Measurements from ENCODE around the gene TCF4.

TCF4 gene

GRCh38 chr18:55320424-55321264, 267.3 kb downstream of the TCF4 start:
- no peak for DNase-seq (ENCODE audit: low read depth)

- no peak for DNase-seq (ENCODE audit: low read depth)
Observed at GRCh38 chr18:55319459-55320193, 268.4 kb downstream of the TCF4 start.

DNA sequence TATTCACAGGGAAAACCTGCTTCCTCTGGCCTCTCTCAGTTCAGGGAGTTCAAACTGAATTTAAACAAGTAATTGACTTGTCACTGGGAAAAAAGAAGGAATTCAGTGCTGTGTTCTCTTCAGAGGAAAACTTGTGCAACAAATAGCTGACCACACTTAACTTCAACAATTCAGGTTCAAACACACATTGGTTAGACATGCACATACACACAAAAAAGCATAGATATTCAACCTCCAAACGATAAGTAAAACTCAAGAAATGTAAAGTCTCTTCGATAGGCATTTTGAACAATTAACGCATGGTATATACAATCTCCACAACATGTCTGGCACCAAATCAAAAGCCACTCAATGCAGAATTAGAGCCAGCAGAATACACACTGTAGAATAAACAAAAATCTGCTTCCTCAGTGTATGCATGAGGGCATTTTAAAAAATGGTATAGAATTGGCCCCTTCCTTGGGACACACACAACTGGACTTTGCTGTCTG, 269.0 kb downstream of the TCF4 start:
- no peak for DNase-seq (ENCODE audit: low read depth)

DNA sequence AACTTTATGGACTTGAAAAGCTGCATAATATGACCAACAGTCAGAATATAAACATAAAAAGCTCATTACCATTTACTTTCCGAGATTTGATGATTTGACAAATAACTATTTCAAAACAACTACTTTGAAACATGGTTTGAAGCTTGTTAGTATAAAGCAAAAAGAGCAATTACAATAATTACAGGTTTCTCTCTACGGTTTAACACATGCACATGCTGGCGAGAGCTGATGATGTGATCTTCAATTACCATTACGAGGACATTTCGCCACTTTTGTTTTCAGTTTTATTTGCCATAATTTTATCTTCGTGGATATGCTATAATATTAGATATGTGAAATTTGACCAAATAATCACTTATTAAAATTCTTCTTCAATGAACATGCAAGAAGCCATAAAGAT, 270.1 kb downstream of the TCF4 start:
- no peak for DNase-seq (ENCODE audit: low read depth)

DNA sequence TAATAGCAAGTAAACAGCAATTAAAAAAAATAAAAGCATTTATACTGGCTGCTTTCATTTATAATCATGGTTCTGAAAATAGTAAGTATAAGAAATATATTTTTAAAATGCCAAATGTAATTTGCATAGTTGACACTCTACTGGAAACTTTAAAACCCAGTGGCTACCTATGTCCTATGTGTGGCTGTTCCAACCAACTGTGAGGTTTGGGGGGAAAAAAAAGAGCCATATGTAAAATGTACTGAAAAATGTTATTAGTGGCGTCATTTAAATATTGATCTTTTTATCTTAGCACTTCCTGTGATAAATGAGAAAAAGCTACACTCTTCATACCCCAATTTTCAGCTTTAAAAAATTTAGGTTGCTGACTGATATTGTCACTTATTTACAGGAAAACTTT, 270.7 kb downstream of the TCF4 start:
- DNase-seq (ENCODE audit: low read depth), result no peak

DNA sequence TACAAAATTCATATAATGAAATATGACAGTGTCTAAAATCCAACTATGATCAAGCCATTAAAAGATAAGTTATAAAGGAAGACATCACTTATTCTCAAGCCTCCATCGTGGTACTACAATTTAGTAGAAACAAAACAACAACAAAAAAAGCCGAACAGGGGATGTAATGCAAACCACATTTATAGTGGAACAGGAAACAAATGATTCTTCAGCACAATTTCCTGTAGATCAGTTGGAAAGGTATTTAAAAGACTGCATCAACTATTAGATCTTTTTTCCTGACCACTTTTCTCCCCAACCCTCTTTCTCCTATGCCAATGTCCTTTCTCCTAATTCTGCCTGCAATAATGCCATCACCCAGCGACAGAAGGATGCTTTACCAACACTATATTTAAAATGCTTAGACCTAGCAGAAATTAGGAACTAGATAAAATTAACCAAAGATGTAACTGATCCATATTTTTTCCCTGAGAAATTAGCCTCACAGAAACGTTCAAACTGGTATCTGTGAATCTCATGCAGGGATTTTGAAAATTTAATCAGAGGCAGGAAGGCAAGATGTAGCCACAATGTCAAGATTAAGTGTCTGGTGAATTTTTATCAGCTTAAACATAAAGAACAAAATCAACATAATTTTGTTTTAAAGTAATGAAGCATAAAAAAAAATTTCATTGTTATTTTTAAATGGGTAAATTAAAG, 271.4 kb downstream of the TCF4 start:
- DNase-seq (ENCODE audit: low read depth), result no peak

GRCh38 chr18:55314615-55315237, 273.3 kb downstream of the TCF4 start:
- no peak for DNase-seq (ENCODE audit: low read depth)

DNA sequence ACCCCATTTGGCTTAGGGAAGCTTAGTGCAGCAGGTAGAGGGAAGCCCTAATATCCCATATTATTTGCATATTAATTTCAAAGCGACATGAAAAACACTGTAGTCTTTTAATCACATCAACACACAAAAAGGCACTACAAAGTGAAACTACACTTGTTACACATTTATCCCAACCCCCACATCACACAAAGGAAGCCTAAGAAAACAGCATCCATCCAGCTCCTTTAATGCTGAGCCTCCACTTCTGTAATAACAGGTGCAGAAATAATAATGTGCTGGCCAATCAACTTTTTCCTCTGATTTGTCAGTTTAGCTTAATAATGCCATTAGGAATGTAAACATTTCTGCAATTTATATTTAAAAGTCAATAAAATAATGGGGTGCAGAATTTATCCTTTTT, 274.0 kb downstream of the TCF4 start:
- no peak for DNase-seq (ENCODE audit: low read depth)

- no peak for DNase-seq (ENCODE audit: low read depth)
Observed at GRCh38 chr18:55310863-55311262, 277.1 kb downstream of the TCF4 start.

DNA sequence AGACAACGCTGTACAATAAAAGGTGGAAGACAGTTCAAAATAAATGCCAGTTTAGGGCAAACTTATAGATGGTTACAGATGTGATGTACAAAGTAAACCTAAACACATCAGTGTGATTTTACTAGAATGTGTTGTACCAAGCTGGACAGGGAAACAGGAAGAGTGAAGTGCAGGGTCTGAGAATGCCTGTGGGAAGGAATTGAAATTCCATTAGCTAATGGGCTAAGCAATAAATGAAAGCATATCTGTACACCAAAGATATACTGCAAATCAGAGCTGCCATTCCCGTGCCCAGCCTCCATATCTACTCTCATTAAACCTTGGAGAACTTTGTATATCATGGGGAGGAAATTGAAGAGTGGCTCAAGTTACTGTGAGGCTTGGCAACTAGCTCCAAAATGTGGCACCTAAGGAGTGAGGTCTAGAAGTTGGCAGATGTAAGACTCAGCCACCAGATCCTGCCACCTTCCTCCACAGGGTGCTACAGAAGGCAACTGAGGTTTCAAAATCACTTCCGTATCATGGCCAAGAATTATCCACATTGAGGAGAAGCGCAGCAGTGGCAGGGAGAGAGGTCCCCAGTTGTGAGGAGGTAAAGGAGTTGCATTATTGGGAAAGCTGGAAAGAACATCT, 277.8 kb downstream of the TCF4 start:
- no peak for DNase-seq (ENCODE audit: low read depth)

- no peak for DNase-seq (ENCODE audit: low read depth)
Observed at GRCh38 chr18:55309249-55309648, 278.7 kb downstream of the TCF4 start.

GRCh38 chr18:55307505-55307904, 280.5 kb downstream of the TCF4 start:
- no peak for DNase-seq (ENCODE audit: low read depth)

DNA sequence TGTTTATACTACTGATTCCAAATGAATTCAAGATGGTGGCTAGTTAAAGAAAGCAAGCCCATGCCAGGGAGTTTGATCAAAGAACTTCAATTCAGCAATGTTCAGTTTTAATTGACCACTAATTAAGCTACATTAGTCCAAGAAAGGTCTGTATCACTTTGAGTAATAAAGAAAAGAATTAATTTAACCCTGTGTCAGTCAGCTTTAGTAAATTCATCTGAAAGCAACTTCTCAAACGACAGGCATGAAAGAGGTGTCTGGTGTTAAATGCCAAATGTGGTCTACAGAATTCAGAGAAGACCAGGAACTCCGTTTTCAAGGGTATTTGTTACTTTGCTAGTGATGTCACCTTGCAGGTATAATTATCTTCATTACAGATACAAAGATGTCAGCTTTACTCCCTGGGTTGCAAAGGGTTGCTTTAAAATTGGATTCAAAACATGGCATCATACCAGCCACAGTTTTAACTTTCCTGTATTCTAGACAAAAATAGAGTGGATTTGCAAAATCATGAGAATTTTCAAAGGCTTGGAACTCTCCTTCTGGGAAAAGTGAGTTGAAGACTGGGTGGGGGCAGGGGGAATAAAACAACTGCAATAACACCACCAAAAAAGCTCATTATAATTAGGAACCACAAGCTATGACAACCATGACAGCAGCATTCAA, 281.5 kb downstream of the TCF4 start:
- no peak for DNase-seq (ENCODE audit: low read depth)

GRCh38 chr18:55302167-55302833, 285.7 kb downstream of the TCF4 start:
- no peak for DNase-seq (ENCODE audit: low read depth)

- DNase-seq (ENCODE audit: low read depth), result no peak
Observed at GRCh38 chr18:55301824-55302166, 286.2 kb downstream of the TCF4 start.

DNA sequence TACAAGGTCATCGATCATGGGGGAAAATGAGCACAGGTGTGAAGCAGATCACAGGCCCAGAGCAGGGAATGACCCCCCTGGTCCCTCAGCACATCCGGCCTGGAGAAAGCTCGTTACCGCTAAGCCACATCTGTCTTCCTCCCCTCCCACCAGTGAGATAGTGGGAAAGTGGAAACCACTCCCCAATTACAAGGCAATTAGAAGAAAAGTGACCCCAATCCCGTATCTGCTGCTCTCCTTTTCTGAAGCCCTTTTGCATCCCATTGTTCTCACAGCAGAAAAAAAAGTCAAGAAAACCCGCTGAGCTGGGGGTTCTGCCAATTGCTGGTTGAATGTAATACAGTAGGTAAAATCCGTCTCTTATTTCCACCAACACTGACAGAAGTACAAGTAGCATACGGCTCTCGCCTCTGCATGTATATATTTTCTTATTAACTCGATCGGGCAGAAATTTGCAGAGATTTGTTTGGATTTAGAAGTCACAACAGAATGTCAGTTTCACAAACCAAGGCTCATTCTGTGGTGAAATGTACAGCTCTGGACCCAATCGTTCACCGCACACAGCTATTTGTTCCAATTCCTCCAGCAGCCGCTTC, 287.0 kb downstream of the TCF4 start:
- no peak for DNase-seq (ENCODE audit: low read depth)

DNA sequence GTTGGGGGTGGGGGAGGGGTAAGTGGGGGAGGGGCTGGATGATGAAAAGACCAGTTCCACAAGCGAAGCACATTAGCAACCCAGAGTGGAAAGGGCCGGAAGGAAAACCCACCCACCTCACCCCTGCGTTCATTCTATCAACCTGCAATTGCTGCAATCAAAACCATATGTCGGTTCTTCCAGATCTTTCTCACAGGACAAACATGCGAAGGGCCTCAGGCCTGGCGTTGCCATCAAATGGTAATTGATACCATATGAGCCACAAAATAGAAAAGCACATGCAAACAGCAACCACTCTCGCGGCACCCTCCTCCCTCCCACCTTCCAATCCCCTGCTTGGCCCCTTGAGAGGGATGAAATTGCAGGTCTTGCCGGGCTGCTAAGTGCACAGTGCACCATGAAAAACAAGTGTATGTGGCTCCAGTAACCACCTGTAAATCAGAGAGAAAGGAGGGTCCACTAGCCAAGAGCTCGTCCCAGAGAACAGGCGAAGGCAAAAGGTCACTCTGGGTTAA, 287.5 kb downstream of the TCF4 start:
- no peak for DNase-seq (ENCODE audit: low read depth)

DNA sequence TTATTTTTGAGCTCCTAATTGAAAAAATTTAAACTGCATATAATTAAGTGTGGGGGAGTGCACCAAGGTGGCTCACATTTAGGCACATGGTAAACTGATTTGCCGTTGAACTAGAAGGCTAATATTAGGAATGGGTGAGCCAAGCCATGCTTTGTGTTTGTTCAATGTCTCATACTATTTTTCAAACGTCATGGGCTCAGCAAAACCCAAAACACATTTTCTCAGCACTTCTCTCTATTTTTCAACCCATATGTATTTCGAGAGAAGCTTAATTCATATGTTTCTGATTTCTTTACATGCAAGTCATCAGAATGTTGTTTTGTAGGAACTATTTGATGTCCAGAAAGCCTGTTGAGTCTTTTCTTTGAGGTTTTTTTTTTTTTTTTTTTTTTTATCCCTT, 291.2 kb downstream of the TCF4 start:
- DNase-seq (ENCODE audit: low read depth), result no peak

GRCh38 chr18:55296115-55296514, 291.9 kb downstream of the TCF4 start:
- no peak for DNase-seq (ENCODE audit: low read depth)

DNA sequence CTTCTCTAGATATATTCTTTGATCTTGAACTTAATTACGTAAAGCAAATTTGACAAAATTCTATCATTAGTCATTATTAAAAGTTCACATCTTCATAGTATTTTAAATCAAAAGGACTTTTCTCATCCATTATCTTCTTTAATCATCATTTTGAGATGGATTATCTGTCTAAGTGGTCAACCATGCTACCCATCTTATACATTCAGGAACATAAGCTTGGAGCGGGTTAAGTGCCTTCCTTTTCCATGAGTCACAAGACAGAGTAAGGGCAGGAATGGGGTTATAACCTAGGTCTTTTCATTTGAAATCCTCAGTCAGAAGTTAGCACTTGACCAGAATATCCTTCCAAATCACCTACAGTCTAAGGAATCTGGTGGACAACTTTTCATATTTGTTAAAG, 297.1 kb downstream of the TCF4 start:
- no peak for DNase-seq (ENCODE audit: low read depth)

Data from activated T-cell treated with anti-CD3 and anti-CD28 coated beads for 1 hour (primary cell).